SHP77 (cell line): ENCODE data around the gene SIK3.

Experiments used
- DNase-seq, 2 experiments: peaks; one replicate each; lab custom pipeline; 2025; lab: John Stamatoyannopoulos, UW

Gene SIK3

DNA sequence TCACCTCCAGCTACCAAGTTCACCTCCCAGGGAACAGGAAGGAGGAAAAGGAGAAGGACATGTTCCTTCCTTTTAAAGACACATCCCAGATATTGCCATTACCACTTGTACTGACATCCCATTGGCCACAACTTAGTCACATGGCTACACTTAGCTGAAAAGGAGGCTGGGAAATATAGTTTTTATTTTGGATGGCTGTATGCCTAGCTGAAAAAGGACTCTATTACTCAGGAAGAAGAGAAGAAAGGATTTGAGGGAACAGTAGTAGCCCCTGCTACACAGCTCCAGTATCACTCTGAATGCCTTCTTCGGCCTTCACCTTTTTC lies 304.5 kb downstream of the SIK3 start:
- DNase-seq = no peak
